B cell (primary cell): Measurements from ENCODE around the gene PTH. TPM values are rescaled to one million over a fixed set of nuclear protein-coding genes. Genes with fewer than 3 reads are reported as not detected.

Source experiments
- ATAC-seq: fragments of 200-7000 bp; cut with Tn5 transposase; one replicate; pipeline ENCODE4 v1.10.0; 2021; ENCODE audit warnings: low read depth, mild to moderate bottlenecking, moderate number of reproducible peaks, moderate library complexity
- CTCF ChIA-PET: fragments of 350-600 bp; sonication (Branson Sonifier 250); formaldehyde crosslinking; loops from one replicate; lab custom pipeline; 2021; ENCODE audit warnings: antibody characterized with exemption, inconsistent platforms; lab: Charles Lee
- POLR2A ChIA-PET: fragments of 350-600 bp; sonication (Branson Sonifier 250); formaldehyde crosslinking; loops from one replicate; lab custom pipeline; 2021; ENCODE audit warnings: antibody characterized with exemption; lab: Charles Lee
- DNase-seq: peaks from one replicate; pipeline ENCODE4 v3.0.0; 2013
- H2AFZ ChIP-seq: 2 replicates; pipeline ENCODE4 v1.6.1; 2012; ENCODE audit warnings: mild to moderate bottlenecking, low read depth, low read length; ENCODE audit not compliant: insufficient read depth, poor library complexity, severe bottlenecking
- H3K27ac ChIP-seq, 2 donors: 1 replicate in 1 of 2; 2 replicates in 1 of 2; pipeline ENCODE4 v1.5.1; 2012 to 2013; ENCODE audit warnings: low read length in 2 of 2, mild to moderate bottlenecking in 2 of 2, moderate library complexity in 1 of 2
- H3K27me3 ChIP-seq, 4 experiments: fragments of 200-600 bp in 1 of 4; sonication (generic) in 1 of 4; replicated peaks in 1 of 4; 1 replicate in 2 of 4; 2 replicates in 2 of 4; pipeline versions ENCODE4 v1.6.1 to v1.7.0; 2013 to 2016; ENCODE audit warnings: low read length in 3 of 4, mild to moderate bottlenecking in 2 of 4, mixed read lengths in 1 of 4, moderate library complexity in 1 of 4; ENCODE audit not compliant: insufficient read depth in 4 of 4, control insufficient read depth in 3 of 4; ENCODE audit errors: control extremely low read depth in 1 of 4
- H3K36me3 ChIP-seq, 2 experiments: replicated peaks in 1 of 2; 1 replicate in 1 of 2; 2 replicates in 1 of 2; pipeline versions ENCODE4 v1.6.1 to v1.7.1; 2013; ENCODE audit warnings: low read length in 1 of 2; ENCODE audit not compliant: insufficient read depth in 2 of 2, control insufficient read depth in 1 of 2; ENCODE audit errors: control extremely low read depth in 1 of 2, extremely low read depth in 1 of 2
- H3K4me1 ChIP-seq, 2 donors: fragments of 200-600 bp in 1 of 2; sonication (generic) in 1 of 2; 1 replicate in 1 of 2; 2 replicates in 1 of 2; pipeline versions ENCODE4 v1.5.1 to v1.6.1; 2013 to 2017; ENCODE audit warnings: low read length in 2 of 2; ENCODE audit not compliant: control insufficient read depth in 2 of 2, insufficient read depth in 2 of 2
- H3K4me2 ChIP-seq: replicated peaks from 2 replicates; pipeline ENCODE3; 2012; ENCODE audit warnings: mild to moderate bottlenecking, low read depth, low read length; ENCODE audit not compliant: poor library complexity, severe bottlenecking
- H3K4me3 ChIP-seq, 5 experiments: fragments of 200-600 bp in 1 of 5; sonication (generic) in 1 of 5; 1 replicate in 3 of 5; 2 replicates in 2 of 5; pipeline versions ENCODE4 v1.5.1 to v1.7.0; 2011 to 2016; ENCODE audit warnings: low read length in 4 of 5, mild to moderate bottlenecking in 4 of 5, low read depth in 2 of 5, control low read depth in 1 of 5, moderate library complexity in 1 of 5; ENCODE audit not compliant: insufficient read depth in 1 of 5; ENCODE audit errors: control extremely low read depth in 1 of 5, extremely low read depth in 1 of 5
- H3K79me2 ChIP-seq: fragments of 200-600 bp; sonication (generic); one replicate; pipeline ENCODE4 v1.6.0; 2016; ENCODE audit warnings: low read length; ENCODE audit not compliant: control insufficient read depth, insufficient read depth
- H3K9ac ChIP-seq: fragments of 200-600 bp; sonication (generic); 2 replicates; pipeline ENCODE4 v1.6.1; 2017; ENCODE audit warnings: mild to moderate bottlenecking, low read length, moderate library complexity
- H3K9me3 ChIP-seq, 3 donors: one replicate each; pipeline versions ENCODE4 v1.6.1 to v1.7.1; 2013; ENCODE audit warnings: low read length in 2 of 3; ENCODE audit not compliant: control insufficient read depth in 2 of 3, insufficient read depth in 1 of 3; ENCODE audit errors: control extremely low read depth in 1 of 3
- H4K20me1 ChIP-seq: 2 replicates; pipeline ENCODE4 v1.6.0; 2012; ENCODE audit warnings: mild to moderate bottlenecking, low read length; ENCODE audit not compliant: insufficient read depth, control insufficient read depth, poor library complexity, severe bottlenecking
- H3K27ac Mint-ChIP-seq: one replicate; pipeline ENCODE4 v1.8.0; 2021; ENCODE audit warnings: mixed read lengths
- H3K27me3 Mint-ChIP-seq: one replicate; pipeline ENCODE4 v1.8.0; 2021; ENCODE audit warnings: mixed read lengths
- H3K4me1 Mint-ChIP-seq: one replicate; pipeline ENCODE4 v1.8.0; 2021; ENCODE audit warnings: mixed read lengths
- H3K4me3 Mint-ChIP-seq: one replicate; pipeline ENCODE4 v1.8.0; 2021; ENCODE audit warnings: mixed read lengths
- H3K9me3 Mint-ChIP-seq: one replicate; pipeline ENCODE4 v1.8.0; 2022; ENCODE audit warnings: mixed read lengths; ENCODE audit not compliant: insufficient read depth
- EZH2 ChIP-seq: IDR thresholded peaks from 2 replicates; pipeline ENCODE4 v1.6.1; 2012; ENCODE audit warnings: borderline replicate concordance, low read depth, mild to moderate bottlenecking, moderate library complexity, low read length; ENCODE audit not compliant: insufficient read depth, poor library complexity, severe bottlenecking
- WGBS: methylation state at CpG from one replicate; pipeline ENCODE4 v1.1.5; 2013; ENCODE audit warnings: missing lambda C conversion rate; ENCODE audit not compliant: insufficient coverage; 5-methylcytosine and 5-hydroxymethylcytosine counted together
- intact Hi-C: fragments of 100-400 bp; cut with micrococcal nuclease; formaldehyde crosslinking; loops from one replicate; pipeline ENCODE4 v1.10.0; 2022
- polyA minus RNA-seq: library from RNA; depleted of rRNA, polyadenylated mRNA; stranded (reverse); fragments of >200 nt; gene quantifications from 2 replicates; pipeline ENCODE4 v1.2.3, GENCODE V29; 2012
- polyA plus RNA-seq: library from polyadenylated mRNA; depleted of rRNA; stranded (reverse); fragments of >200 nt; gene quantifications from 2 replicates; pipeline ENCODE4 v1.2.3, GENCODE V29; 2012
- total RNA-seq, 2 donors: library from RNA; stranded (reverse); fragments of 120-200 nt in 1 of 2; gene quantifications; 1 replicate in 1 of 2; 2 replicates in 1 of 2; pipeline versions ENCODE4 v1.2.3 to v1.2.4, GENCODE V29; 2013 to 2022
- TF ChIP-seq, protein P1 (sequence below): fragments of 200-600 bp; IDR thresholded peaks from one replicate; pipeline ENCODE4 v1.8.0; 2022; ENCODE audit warnings: antibody characterized with exemption, mild to moderate bottlenecking

Gene PTH
- total RNA-seq, result not detected in 2 replicates
- total RNA-seq (2013), result not detected
- not detected in 2 replicates for polyA plus RNA-seq
- polyA minus RNA-seq, result not detected in 2 replicates

DNA sequence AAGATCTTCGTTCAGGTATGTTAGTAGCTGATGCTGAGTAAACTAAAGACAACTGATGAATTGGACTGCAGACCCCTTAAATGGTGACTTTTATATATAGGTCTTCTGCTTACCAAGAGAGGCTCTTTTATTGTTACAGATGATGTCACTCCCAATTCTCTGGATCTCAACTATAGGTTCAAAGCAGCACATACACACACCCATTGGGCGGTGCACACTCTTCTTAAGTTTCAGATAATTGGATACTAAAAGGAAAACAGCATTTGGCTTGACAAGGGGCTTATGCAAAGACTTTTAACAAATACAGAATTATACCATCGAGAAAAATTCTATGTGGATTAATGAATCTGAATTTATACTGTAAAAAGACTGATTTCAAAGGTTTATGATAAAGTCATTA lies at the start of gene PTH:
Gene PTH (minus strand): TSS at position 69 of the 400 bp plus-strand sequence. CDS start 3,142 bp downstream, outside the sequence.
- no peak for TF ChIP-seq EZH2
- TF ChIP-seq, protein P1, sequence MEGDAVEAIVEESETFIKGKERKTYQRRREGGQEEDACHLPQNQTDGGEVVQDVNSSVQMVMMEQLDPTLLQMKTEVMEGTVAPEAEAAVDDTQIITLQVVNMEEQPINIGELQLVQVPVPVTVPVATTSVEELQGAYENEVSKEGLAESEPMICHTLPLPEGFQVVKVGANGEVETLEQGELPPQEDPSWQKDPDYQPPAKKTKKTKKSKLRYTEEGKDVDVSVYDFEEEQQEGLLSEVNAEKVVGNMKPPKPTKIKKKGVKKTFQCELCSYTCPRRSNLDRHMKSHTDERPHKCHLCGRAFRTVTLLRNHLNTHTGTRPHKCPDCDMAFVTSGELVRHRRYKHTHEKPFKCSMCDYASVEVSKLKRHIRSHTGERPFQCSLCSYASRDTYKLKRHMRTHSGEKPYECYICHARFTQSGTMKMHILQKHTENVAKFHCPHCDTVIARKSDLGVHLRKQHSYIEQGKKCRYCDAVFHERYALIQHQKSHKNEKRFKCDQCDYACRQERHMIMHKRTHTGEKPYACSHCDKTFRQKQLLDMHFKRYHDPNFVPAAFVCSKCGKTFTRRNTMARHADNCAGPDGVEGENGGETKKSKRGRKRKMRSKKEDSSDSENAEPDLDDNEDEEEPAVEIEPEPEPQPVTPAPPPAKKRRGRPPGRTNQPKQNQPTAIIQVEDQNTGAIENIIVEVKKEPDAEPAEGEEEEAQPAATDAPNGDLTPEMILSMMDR, result no peak
- ATAC-seq (no peak), DNase-seq (no peak)
- Histone ChIP-seq H3K27me3 (peaks cover 0 to 9% (median 4%) of the 10 kb centered on the region in 4 experiments), H3K9ac (no peak within 1 kb of the TSS), H2AFZ (no peak within 1 kb of the TSS), H3K4me1 (no peaks in the 10 kb centered on the region), H3K27ac (no peak within 1 kb of the TSS), H3K36me3 (no peaks in the 10 kb centered on the region), H3K4me2 (no peak within 1 kb of the TSS), H3K4me3 (no peak within 1 kb of the TSS), H3K9me3 (no peaks in the 10 kb centered on the region), H3K79me2 (no peaks in the 10 kb centered on the region), H4K20me1 (no peaks in the 10 kb centered on the region)
- no CpG with 5 or more reads among the region's 3 CpGs for WGBS
- H3K4me3 Mint-ChIP-seq, result no peak within 1 kb of the TSS
- peaks cover 26% of the 10 kb centered on the region for H3K27me3 Mint-ChIP-seq
- intact Hi-C loops, result no loop called here
- no peaks in the 10 kb centered on the region for H3K9me3 Mint-ChIP-seq
- no peaks in the 10 kb centered on the region for H3K4me1 Mint-ChIP-seq
- H3K27ac Mint-ChIP-seq, result no peak within 1 kb of the TSS
- CTCF ChIA-PET, result no interaction called here
- POLR2A ChIA-PET, result no interaction called here

DNA sequence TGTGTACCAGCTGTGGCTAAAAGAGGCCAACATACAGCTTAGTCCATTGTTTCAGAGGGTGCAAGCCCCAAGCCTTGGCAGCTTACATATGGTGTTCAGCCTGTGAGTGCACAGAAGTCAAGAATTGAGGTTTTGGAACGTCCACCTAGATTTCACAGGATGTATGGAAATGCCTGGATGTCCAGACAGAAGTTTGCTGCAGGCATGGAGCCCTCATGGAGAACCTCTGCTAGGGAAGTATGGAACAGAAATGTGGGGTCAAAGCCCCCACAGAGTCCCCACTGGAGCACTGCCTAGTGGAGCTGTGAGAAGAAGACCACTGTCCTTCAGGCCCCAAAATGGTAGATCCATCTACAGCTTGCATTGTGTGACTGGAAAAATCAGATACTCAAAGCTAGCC lies 42.2 kb upstream of the PTH start:
- H3K9me3 Mint-ChIP-seq, result peaks cover 25% of the 10 kb centered on the region
- no peaks in the 10 kb centered on the region for H3K79me2 ChIP-seq
- H2AFZ ChIP-seq, result no peak overlapping the region
- H3K9ac ChIP-seq, result no peak overlapping the region
- no peak overlapping the region for H3K4me2 ChIP-seq
- H3K36me3 ChIP-seq, result no peaks in the 10 kb centered on the region
- ATAC-seq (no peak), DNase-seq (no peak)
- CTCF ChIA-PET, result no interaction called here
- H3K4me1 Mint-ChIP-seq, result no peaks in the 10 kb centered on the region
- H3K4me1 ChIP-seq, result no peaks in the 10 kb centered on the region
- no peaks in the 10 kb centered on the region for H3K27me3 ChIP-seq
- H3K27ac ChIP-seq, result no peak overlapping the region
- WGBS, result 67% methylated on average over 1 of the region's 1 CpG
- intact Hi-C loops, result no loop called here
- no peak overlapping the region for H3K27ac Mint-ChIP-seq
- H3K4me3 Mint-ChIP-seq, result no peak overlapping the region
- TF ChIP-seq, protein P1, result no peak
- TF ChIP-seq EZH2, result no peak
- peaks cover 2 to 25% (median 10%) of the 10 kb centered on the region in 3 donors for H3K9me3 ChIP-seq
- no peaks in the 10 kb centered on the region for H4K20me1 ChIP-seq
- no peak overlapping the region for H3K4me3 ChIP-seq
- peaks cover 8% of the 10 kb centered on the region for H3K27me3 Mint-ChIP-seq
- POLR2A ChIA-PET, result no interaction called here
